ENCODE measurements around the gene PDK1.

Gene PDK1

GRCh38 chr2:172597176-172597842, 41.4 kb downstream of the PDK1 start:
- H3K4me3 ChIP-seq (ENCODE audit: low read length) = no peak overlapping the region
- no peaks in the 10 kb centered on the region for H3K9me3 ChIP-seq (ENCODE audit: insufficient read depth, low read depth, low read length)
- no peaks in the 10 kb centered on the region for H3K4me1 ChIP-seq (ENCODE audit: insufficient read depth, low read length)
- H3K9ac ChIP-seq (ENCODE audit: low read depth, low read length) = no peak overlapping the region
- 95% methylated on average over 3 of the region's 3 CpGs for WGBS
- H3K27ac ChIP-seq (ENCODE audit: low read depth, low read length) = no peak overlapping the region
- peaks cover 77% of the 10 kb centered on the region for H3K36me3 ChIP-seq (ENCODE audit: insufficient read depth, low read length)
- no peaks in the 10 kb centered on the region for H3K27me3 ChIP-seq (ENCODE audit: insufficient read depth, low read length)

- Histone ChIP-seq H3K4me1 (ENCODE audit: insufficient read depth, low read length) (no peaks in the 10 kb centered on the region), H3K9me3 (ENCODE audit: insufficient read depth, low read depth, low read length) (no peaks in the 10 kb centered on the region), H3K27me3 (ENCODE audit: insufficient read depth, low read length) (no peaks in the 10 kb centered on the region), H3K36me3 (ENCODE audit: insufficient read depth, low read length) (peaks cover 71% of the 10 kb centered on the region), H3K9ac (ENCODE audit: low read depth, low read length) (no peak overlapping the region), H3K27ac (ENCODE audit: low read depth, low read length) (no peak overlapping the region), H3K4me3 (ENCODE audit: low read length) (no peak overlapping the region)
- 67% methylated on average over 1 of the region's 1 CpG for WGBS
Observed at GRCh38 chr2:172599947-172600346, 44.1 kb downstream of the PDK1 start.

GRCh38 chr2:172600557-172601008, 44.7 kb downstream of the PDK1 start:
- no peaks in the 10 kb centered on the region for H3K9me3 ChIP-seq (ENCODE audit: insufficient read depth, low read depth, low read length)
- WGBS = 83% methylated on average over 6 of the region's 6 CpGs
- H3K4me1 ChIP-seq (ENCODE audit: insufficient read depth, low read length) = no peaks in the 10 kb centered on the region
- H3K27me3 ChIP-seq (ENCODE audit: insufficient read depth, low read length) = no peaks in the 10 kb centered on the region
- H3K4me3 ChIP-seq (ENCODE audit: low read length) = no peak overlapping the region
- H3K36me3 ChIP-seq (ENCODE audit: insufficient read depth, low read length) = peaks cover 69% of the 10 kb centered on the region
- no peak overlapping the region for H3K9ac ChIP-seq (ENCODE audit: low read depth, low read length)
- no peak overlapping the region for H3K27ac ChIP-seq (ENCODE audit: low read depth, low read length)

- 94% methylated on average over 1 of the region's 1 CpG for WGBS
- Histone ChIP-seq H3K4me3 (ENCODE audit: low read length) (no peak overlapping the region), H3K27me3 (ENCODE audit: insufficient read depth, low read length) (no peaks in the 10 kb centered on the region), H3K36me3 (ENCODE audit: insufficient read depth, low read length) (peaks cover 71% of the 10 kb centered on the region), H3K4me1 (ENCODE audit: insufficient read depth, low read length) (no peaks in the 10 kb centered on the region), H3K9me3 (ENCODE audit: insufficient read depth, low read depth, low read length) (no peaks in the 10 kb centered on the region), H3K9ac (ENCODE audit: low read depth, low read length) (no peak overlapping the region), H3K27ac (ENCODE audit: low read depth, low read length) (no peak overlapping the region)
Observed at GRCh38 chr2:172606285-172606684, 50.4 kb downstream of the PDK1 start.

DNA sequence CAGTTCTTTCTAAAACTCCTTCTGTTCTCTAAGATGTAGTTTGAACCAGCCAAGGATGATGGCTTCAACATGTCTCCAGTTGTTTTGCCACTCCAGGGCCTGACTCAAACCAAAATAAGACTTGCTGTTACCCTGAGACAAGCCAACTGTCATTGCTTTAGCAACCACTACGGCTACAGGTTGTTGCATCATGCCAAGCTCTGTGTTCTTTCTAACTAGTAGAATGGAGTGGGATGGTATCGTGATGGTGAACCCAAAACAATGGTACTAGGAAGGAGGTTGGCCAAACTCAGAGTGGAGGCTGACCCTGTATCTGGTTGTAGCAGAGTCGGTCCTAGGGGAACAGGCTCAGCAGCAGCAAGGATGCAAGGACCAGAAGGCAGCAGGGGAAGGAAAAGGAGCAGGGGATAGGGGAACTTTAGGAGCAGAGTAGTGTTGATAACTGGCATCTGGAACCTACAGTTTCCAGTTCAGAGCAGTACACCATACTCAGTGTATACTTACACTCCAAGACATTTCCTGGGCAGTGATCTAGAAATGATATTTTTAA, 51.6 kb downstream of the PDK1 start:
- Histone ChIP-seq H3K27ac (ENCODE audit: low read depth, low read length) (no peak overlapping the region), H3K9me3 (ENCODE audit: insufficient read depth, low read depth, low read length) (no peaks in the 10 kb centered on the region), H3K4me3 (ENCODE audit: low read length) (no peak overlapping the region), H3K4me1 (ENCODE audit: insufficient read depth, low read length) (no peaks in the 10 kb centered on the region), H3K27me3 (ENCODE audit: insufficient read depth, low read length) (no peaks in the 10 kb centered on the region), H3K9ac (ENCODE audit: low read depth, low read length) (no peak overlapping the region), H3K36me3 (ENCODE audit: insufficient read depth, low read length) (peaks cover 65% of the 10 kb centered on the region)
- 89% methylated on average over 3 of the region's 3 CpGs for whole genome bisulfite sequencing

- Histone ChIP-seq H3K9me3 (ENCODE audit: insufficient read depth, low read depth, low read length) (no peaks in the 10 kb centered on the region), H3K36me3 (ENCODE audit: insufficient read depth, low read length) (peaks cover 53% of the 10 kb centered on the region), H3K27ac (ENCODE audit: low read depth, low read length) (no peak overlapping the region), H3K4me1 (ENCODE audit: insufficient read depth, low read length) (no peaks in the 10 kb centered on the region), H3K27me3 (ENCODE audit: insufficient read depth, low read length) (no peaks in the 10 kb centered on the region), H3K9ac (ENCODE audit: low read depth, low read length) (no peak overlapping the region), H3K4me3 (ENCODE audit: low read length) (no peak overlapping the region)
- WGBS = 97% methylated on average over 4 of the region's 5 CpGs
Observed at GRCh38 chr2:172609488-172609887, 53.6 kb downstream of the PDK1 start.

DNA sequence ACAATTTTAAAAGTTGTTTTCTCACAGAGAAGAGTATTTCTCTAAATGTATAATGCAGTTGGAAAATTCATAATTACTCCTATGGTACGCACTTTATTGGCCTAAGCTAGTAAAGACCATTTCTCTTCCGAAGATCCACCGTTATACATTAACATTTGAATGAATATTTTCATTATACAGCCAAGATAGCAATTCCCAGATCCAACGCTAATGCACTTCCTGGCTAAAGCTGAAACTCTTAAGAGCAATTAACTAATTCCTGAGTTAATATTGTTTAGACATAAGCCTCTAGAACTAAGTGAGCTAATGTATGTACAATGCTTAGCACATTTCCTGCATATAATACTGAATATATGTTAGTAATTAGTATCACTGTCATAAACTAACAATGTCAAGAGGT, 56.2 kb downstream of the PDK1 start:
- H3K4me3 ChIP-seq (ENCODE audit: low read length) = no peak overlapping the region
- peaks cover 37% of the 10 kb centered on the region for H3K36me3 ChIP-seq (ENCODE audit: insufficient read depth, low read length)
- no peaks in the 10 kb centered on the region for H3K27me3 ChIP-seq (ENCODE audit: insufficient read depth, low read length)
- no peaks in the 10 kb centered on the region for H3K9me3 ChIP-seq (ENCODE audit: insufficient read depth, low read depth, low read length)
- no peak overlapping the region for H3K27ac ChIP-seq (ENCODE audit: low read depth, low read length)
- H3K9ac ChIP-seq (ENCODE audit: low read depth, low read length) = no peak overlapping the region
- no peaks in the 10 kb centered on the region for H3K4me1 ChIP-seq (ENCODE audit: insufficient read depth, low read length)
- 100% methylated on average over 4 of the region's 4 CpGs for WGBS

DNA sequence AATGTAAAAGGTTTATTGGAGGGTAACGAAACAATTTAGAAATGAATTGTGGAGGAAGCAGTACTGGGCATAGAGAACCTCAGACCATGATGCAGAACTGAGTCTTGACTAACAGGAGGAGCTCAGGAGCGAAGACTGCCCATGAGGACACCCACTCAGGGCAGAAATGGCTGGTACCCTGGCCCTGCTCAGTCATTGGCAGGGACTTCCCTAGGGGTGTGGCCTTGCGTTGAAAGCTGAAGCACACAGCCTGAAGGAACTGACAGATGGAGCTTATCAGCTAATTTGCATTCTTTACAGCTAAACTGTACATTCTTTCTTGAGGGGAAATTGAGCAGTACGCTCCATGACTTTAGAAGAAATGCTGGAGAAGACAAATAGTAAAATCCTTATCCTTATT, 57.1 kb downstream of the PDK1 start:
- H3K9ac ChIP-seq (ENCODE audit: low read depth, low read length) = no peak overlapping the region
- peaks cover 30% of the 10 kb centered on the region for H3K36me3 ChIP-seq (ENCODE audit: insufficient read depth, low read length)
- H3K27me3 ChIP-seq (ENCODE audit: insufficient read depth, low read length) = no peaks in the 10 kb centered on the region
- WGBS = 94% methylated on average over 4 of the region's 4 CpGs
- H3K4me1 ChIP-seq (ENCODE audit: insufficient read depth, low read length) = no peaks in the 10 kb centered on the region
- H3K9me3 ChIP-seq (ENCODE audit: insufficient read depth, low read depth, low read length) = no peaks in the 10 kb centered on the region
- H3K4me3 ChIP-seq (ENCODE audit: low read length) = no peak overlapping the region
- H3K27ac ChIP-seq (ENCODE audit: low read depth, low read length) = no peak overlapping the region

DNA sequence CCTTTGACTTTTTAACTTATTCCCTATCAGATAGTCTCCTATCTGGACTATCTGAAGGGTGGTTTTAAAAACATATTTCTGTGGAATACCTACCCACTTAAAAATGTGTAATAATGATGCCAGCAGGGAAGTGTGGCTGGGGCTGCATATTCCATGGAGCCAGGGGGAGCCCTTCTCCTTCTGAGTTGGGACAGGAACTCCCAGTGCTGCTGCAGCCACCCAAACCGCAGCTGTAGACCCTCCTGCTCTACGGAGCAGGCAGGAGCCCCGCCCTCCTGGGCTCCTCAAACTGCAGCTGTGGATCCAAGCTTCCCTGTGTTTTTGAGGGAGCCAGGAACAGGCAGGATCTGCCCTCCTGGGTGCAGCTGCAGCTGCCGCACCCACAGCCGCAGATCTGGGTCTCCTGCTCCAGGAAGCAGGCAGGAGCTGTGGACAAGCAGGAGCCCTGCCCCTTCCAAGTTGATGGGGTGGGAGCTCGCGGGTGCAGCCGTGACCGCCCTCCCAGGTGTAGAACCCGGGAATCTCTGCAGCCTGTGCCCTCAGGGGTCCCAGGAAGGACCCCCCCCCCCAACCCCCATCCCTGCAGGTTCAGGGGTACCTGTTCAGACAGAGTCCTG, 57.8 kb downstream of the PDK1 start:
- Histone ChIP-seq H3K36me3 (ENCODE audit: insufficient read depth, low read length) (peaks cover 23% of the 10 kb centered on the region), H3K9me3 (ENCODE audit: insufficient read depth, low read depth, low read length) (no peaks in the 10 kb centered on the region), H3K4me1 (ENCODE audit: insufficient read depth, low read length) (no peaks in the 10 kb centered on the region), H3K9ac (ENCODE audit: low read depth, low read length) (no peak overlapping the region), H3K4me3 (ENCODE audit: low read length) (no peak overlapping the region), H3K27ac (ENCODE audit: low read depth, low read length) (no peak overlapping the region), H3K27me3 (ENCODE audit: insufficient read depth, low read length) (no peaks in the 10 kb centered on the region)
- 93% methylated on average over 10 of the region's 10 CpGs for WGBS

DNA sequence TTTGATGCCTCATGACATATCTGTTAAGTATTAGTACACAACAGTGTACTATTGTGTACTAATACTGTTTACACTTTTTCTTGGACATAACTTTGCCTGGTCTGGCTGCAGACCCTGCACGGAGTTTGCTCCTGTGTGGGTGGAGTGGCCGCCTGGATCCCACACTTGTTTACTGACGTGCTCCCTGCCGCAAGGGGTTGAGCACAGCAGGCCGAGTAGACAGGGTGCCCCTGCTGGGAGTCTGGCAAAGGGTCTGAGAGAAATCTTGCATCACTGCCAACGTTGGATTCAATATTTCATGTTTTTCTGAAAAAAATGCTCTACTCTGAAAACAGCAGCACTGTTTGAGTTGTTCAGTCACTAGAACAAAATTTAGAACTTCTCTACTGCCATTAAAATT, 59.0 kb downstream of the PDK1 start:
- Histone ChIP-seq H3K4me3 (ENCODE audit: low read length) (no peak overlapping the region), H3K27me3 (ENCODE audit: insufficient read depth, low read length) (no peaks in the 10 kb centered on the region), H3K9ac (ENCODE audit: low read depth, low read length) (no peak overlapping the region), H3K4me1 (ENCODE audit: insufficient read depth, low read length) (no peaks in the 10 kb centered on the region), H3K9me3 (ENCODE audit: insufficient read depth, low read depth, low read length) (no peaks in the 10 kb centered on the region), H3K27ac (ENCODE audit: low read depth, low read length) (no peak overlapping the region), H3K36me3 (ENCODE audit: insufficient read depth, low read length) (peaks cover 14% of the 10 kb centered on the region; the same call in 1 of the 2 replicates)
- WGBS = 95% methylated on average over 6 of the region's 6 CpGs

DNA sequence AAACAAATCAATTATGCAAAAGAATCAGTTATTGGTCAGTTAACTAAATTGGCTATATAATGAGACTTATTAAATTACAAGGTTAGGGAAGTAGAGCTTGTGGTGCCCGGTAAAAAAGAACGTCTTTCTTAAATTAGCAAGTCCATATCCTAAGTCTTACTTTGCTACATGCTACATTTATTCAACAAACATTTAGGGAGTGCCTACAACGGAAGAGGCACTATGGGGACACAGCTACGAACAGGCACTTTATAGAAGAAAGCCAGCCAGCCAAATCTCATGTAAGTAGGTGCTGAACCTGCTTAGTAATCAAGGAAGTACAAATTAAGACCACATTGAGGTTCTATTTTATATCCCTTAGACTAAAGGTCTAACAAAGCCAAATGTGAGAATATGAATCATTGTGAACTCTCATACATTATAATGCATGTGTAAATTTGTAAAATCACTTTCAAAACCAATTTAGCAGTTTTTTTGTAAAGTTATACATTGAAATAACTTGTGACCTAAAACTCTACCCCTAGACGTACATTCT, 59.9 kb downstream of the PDK1 start:
- 80% methylated on average over 4 of the region's 5 CpGs for WGBS

More for the DNA sequence above, 59.9 kb downstream of the PDK1 start:
- Histone ChIP-seq H3K4me3 (ENCODE audit: low read length) (no peak overlapping the region), H3K9me3 (ENCODE audit: insufficient read depth, low read depth, low read length) (peaks cover 2% of the 10 kb centered on the region; the same call in 1 of the 2 replicates), H3K27ac (ENCODE audit: low read depth, low read length) (no peak overlapping the region), H3K9ac (ENCODE audit: low read depth, low read length) (no peak overlapping the region), H3K36me3 (ENCODE audit: insufficient read depth, low read length) (peaks cover 10% of the 10 kb centered on the region; the same call in 1 of the 2 replicates), H3K4me1 (ENCODE audit: insufficient read depth, low read length) (no peaks in the 10 kb centered on the region), H3K27me3 (ENCODE audit: insufficient read depth, low read length) (no peaks in the 10 kb centered on the region)

All from HUES64 (cell line).